ENCODE measurements around the gene EXT2. TPM values are rescaled to one million over a fixed set of nuclear protein-coding genes. Genes with fewer than 3 reads are reported as not detected.

The EXT2 gene
- polyA plus RNA-seq, 1 of the 3 experiments (the other 2 are of a cell fraction), result 92.9 TPM

DNA sequence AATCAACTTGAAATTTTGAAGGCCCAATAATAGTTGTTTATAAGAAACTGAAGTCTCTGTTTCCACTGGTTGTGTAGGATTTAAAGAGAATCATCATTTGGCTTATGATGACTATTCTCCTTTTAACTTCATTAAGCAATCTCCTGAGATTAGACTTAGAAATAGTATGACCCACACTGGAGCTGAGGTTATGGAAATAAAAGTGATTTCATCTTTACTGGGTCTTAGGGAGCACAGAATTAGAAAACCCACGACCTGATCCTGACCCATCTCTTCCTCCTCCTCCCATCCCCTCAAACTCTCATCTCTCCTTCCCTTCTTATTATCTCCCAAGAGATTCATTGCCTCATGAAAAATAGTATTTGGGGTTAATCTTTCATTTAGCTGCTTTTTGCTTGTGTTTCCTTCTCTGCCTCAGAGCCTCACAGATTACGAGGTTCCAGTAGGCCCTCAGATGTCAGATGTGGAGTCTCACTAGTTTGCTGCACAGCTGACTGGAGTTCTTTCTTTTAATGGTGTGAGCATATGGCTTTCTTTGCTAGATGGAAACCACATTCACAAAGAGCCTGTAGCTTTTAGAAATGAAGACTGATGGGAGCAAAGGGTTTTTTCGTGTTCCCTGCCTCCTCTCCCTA lies 129.5 kb downstream of the EXT2 start:
- peaks cover 11 to 23% of the 10 kb centered on the region in 2 experiments; a peak in 2 of 4 replicates for H3K4me1 ChIP-seq (ENCODE audit: control insufficient read depth in 1 of 2, insufficient read depth in 2 of 2, low read depth in 1 of 2, low read length in 1 of 2)
- no peak for DNase-seq
- no peaks in the 10 kb centered on the region for H3F3A ChIP-seq (replicated peaks; ENCODE audit: insufficient read depth)
- no peak overlapping the region for H3K9ac ChIP-seq
- no peaks in the 10 kb centered on the region for H3K27me3 ChIP-seq (ENCODE audit: insufficient read depth)
- CTCF ChIA-PET, result interaction anchor here (1.0 to 1.8 kb wide), 3 partner anchors 12 to 61 kb away, joined by 3 to 7 read pairs (median 3); no protein-coding TSS in a partner anchor
- WGBS (ENCODE audit: low lambda C conversion rate), result 83% methylated on average over 3 of the region's 3 CpGs
- H4K20me1 ChIP-seq (ENCODE audit: insufficient read depth), result no peaks in the 10 kb centered on the region
- POLR2A ChIA-PET, result no interaction called here
- H3K4me2 ChIP-seq, result no peak overlapping the region
- TF ChIP-seq SIN3A (IDR thresholded peaks at IDR 0.05; ENCODE audit: borderline replicate concordance, low read depth, low read length), result no peak
- no peak for TF ChIP-seq FOXJ3 (CRISPR knock-in tag; IDR thresholded peaks at IDR 0.05)
- TF ChIP-seq EP300 (IDR thresholded peaks at IDR 0.05; ENCODE audit: borderline replicate concordance in 1 of 2, low read depth in 1 of 2, low read length in 1 of 2), result no peak
- no peak for TF ChIP-seq NRF1 (IDR thresholded peaks at IDR 0.05; ENCODE audit: low read depth, low read length)
- TF ChIP-seq GATA2 (CRISPR knock-in tag; IDR thresholded peaks at IDR 0.05), result no peak
- no peak for TF ChIP-seq SMC3 (IDR thresholded peaks at IDR 0.05; ENCODE audit: low read depth, low read length)
- H3K36me3 ChIP-seq (replicated peaks in 1 of 2; ENCODE audit: control insufficient read depth in 1 of 2, insufficient read depth in 2 of 2, low read length in 1 of 2), result no peaks in the 10 kb centered on the region
- no peaks in the 10 kb centered on the region for H3K79me2 ChIP-seq (ENCODE audit: insufficient read depth)
- H2AFZ ChIP-seq (ENCODE audit: low read depth), result no peak overlapping the region
- H3K9me3 ChIP-seq, result no peaks in the 10 kb centered on the region
- no peak overlapping the region for H3K4me3 ChIP-seq (ENCODE audit: low read depth in 2 of 2, low read length in 1 of 2)
- no peaks in the 10 kb centered on the region for H3K9me2 ChIP-seq
- no peak overlapping the region for H3K27ac ChIP-seq (ENCODE audit: low read depth in 2 of 2, low read length in 1 of 2)

DNA sequence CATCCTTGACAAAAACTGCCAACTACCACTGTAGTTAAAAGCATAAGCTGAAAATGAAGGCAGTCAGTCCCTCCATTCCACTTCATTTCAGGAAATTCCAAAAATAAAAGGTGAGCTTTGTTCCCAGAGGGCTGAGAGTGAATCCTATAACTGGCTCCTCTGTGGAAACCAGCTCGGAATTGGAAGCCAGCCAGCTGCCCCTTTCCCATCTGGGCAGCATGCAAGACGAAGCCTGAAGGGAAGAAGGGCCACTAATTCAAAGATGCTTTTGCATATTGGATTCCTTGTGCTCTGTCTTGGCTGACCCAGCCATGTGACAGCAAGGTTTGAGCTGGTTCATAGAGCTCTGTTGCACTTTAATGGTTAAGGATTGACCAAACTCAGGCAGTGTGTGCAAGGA lies 131.0 kb downstream of the EXT2 start:
- peaks cover 7 to 18% of the 10 kb centered on the region in 2 experiments; a peak in 2 of 4 replicates for H3K4me1 ChIP-seq (ENCODE audit: control insufficient read depth in 1 of 2, insufficient read depth in 2 of 2, low read depth in 1 of 2, low read length in 1 of 2)
- no peaks in the 10 kb centered on the region for H3K79me2 ChIP-seq (ENCODE audit: insufficient read depth)
- H3K9me2 ChIP-seq, result no peaks in the 10 kb centered on the region
- TF ChIP-seq SIN3A (IDR thresholded peaks at IDR 0.05; ENCODE audit: borderline replicate concordance, low read depth, low read length), result no peak
- no peak for TF ChIP-seq FOSL2 (IDR thresholded peaks at IDR 0.05; ENCODE audit: borderline replicate concordance, low read depth)
- no peak for TF ChIP-seq IRF3 (IDR thresholded peaks at IDR 0.05; ENCODE audit: low read depth, low read length)
- no peak for TF ChIP-seq RCOR1 (IDR thresholded peaks at IDR 0.05; ENCODE audit: low read length)
- no peak for DNase-seq
- no peak overlapping the region for H3K27ac ChIP-seq (ENCODE audit: low read depth in 2 of 2, low read length in 1 of 2)
- no peaks in the 10 kb centered on the region for H3F3A ChIP-seq (replicated peaks; ENCODE audit: insufficient read depth)
- ChIA-PET POLR2A (interaction anchor here (0.5 kb wide), 1 partner anchor 23 kb away, joined by 3 read pairs; no protein-coding TSS in a partner anchor), CTCF (interaction anchor here (1.8 kb wide), 1 partner anchor 13 kb away, joined by 7 read pairs; no protein-coding TSS in a partner anchor)
- no peak overlapping the region for H3K4me3 ChIP-seq (ENCODE audit: low read depth in 2 of 2, low read length in 1 of 2)
- H3K4me2 ChIP-seq, result no peak overlapping the region
- H3K27me3 ChIP-seq (ENCODE audit: insufficient read depth), result no peaks in the 10 kb centered on the region
- 80% methylated on average over 2 of the region's 2 CpGs for WGBS (ENCODE audit: low lambda C conversion rate)
- H4K20me1 ChIP-seq (ENCODE audit: insufficient read depth), result no peaks in the 10 kb centered on the region
- H3K9ac ChIP-seq, result no peak overlapping the region
- H3K36me3 ChIP-seq (replicated peaks in 1 of 2; ENCODE audit: control insufficient read depth in 1 of 2, insufficient read depth in 2 of 2, low read length in 1 of 2), result no peaks in the 10 kb centered on the region
- H3K9me3 ChIP-seq, result no peaks in the 10 kb centered on the region
- H2AFZ ChIP-seq (ENCODE audit: low read depth), result no peak overlapping the region

GRCh38 chr11:44226945-44227344 lies 131.5 kb downstream of the EXT2 start:
- CTCF ChIA-PET, result interaction anchor here (1.8 kb wide), 1 partner anchor 14 kb away, joined by 7 read pairs; no protein-coding TSS in a partner anchor
- peaks cover 7 to 18% of the 10 kb centered on the region in 2 experiments; a peak in 2 of 4 replicates for H3K4me1 ChIP-seq (ENCODE audit: control insufficient read depth in 1 of 2, insufficient read depth in 2 of 2, low read depth in 1 of 2, low read length in 1 of 2)
- no peaks in the 10 kb centered on the region for H3K27me3 ChIP-seq (ENCODE audit: insufficient read depth)
- DNase-seq, result no peak
- H3K79me2 ChIP-seq (ENCODE audit: insufficient read depth), result no peaks in the 10 kb centered on the region
- 90% methylated on average over 4 of the region's 4 CpGs for WGBS (ENCODE audit: low lambda C conversion rate)
- H3K9me2 ChIP-seq, result no peaks in the 10 kb centered on the region
- no peak overlapping the region for H2AFZ ChIP-seq (ENCODE audit: low read depth)
- TF ChIP-seq RFX5 (IDR thresholded peaks at IDR 0.05; ENCODE audit: low read length), result no peak
- no peak for TF ChIP-seq FOSL2 (IDR thresholded peaks at IDR 0.05; ENCODE audit: borderline replicate concordance, low read depth)
- TF ChIP-seq GATA2 (CRISPR knock-in tag; IDR thresholded peaks at IDR 0.05), result no peak
- no peak overlapping the region for H3K9ac ChIP-seq
- POLR2A ChIA-PET, result no interaction called here
- H3K4me2 ChIP-seq, result no peak overlapping the region
- no peaks in the 10 kb centered on the region for H3F3A ChIP-seq (replicated peaks; ENCODE audit: insufficient read depth)
- H3K4me3 ChIP-seq (ENCODE audit: low read depth in 2 of 2, low read length in 1 of 2), result no peak overlapping the region
- H4K20me1 ChIP-seq (ENCODE audit: insufficient read depth), result no peaks in the 10 kb centered on the region
- H3K9me3 ChIP-seq, result no peaks in the 10 kb centered on the region
- H3K36me3 ChIP-seq (replicated peaks in 1 of 2; ENCODE audit: control insufficient read depth in 1 of 2, insufficient read depth in 2 of 2, low read length in 1 of 2), result no peaks in the 10 kb centered on the region
- no peak overlapping the region for H3K27ac ChIP-seq (ENCODE audit: low read depth in 2 of 2, low read length in 1 of 2)
